Measurements from ENCODE around the gene GMPPB.

GMPPB gene

GRCh38 chr3:49674497-49674983 lies 49.2 kb downstream of the GMPPB start:
- FAIRE-seq = no peak
- DNase-seq (ENCODE audit: extremely low spot score, insufficient read length, low read depth) = no peak

GRCh38 chr3:49673715-49674496 lies 49.8 kb downstream of the GMPPB start, which contains the start of gene APEH:
Gene APEH, plus strand, starts transcription at chr3:49674351. Its CDS starts 51 bp downstream, at chr3:49674402.
- DNase-seq (ENCODE audit: extremely low spot score, insufficient read length, low read depth) (peak; percentile 95), FAIRE-seq (peak; percentile 100)

GRCh38 chr3:49673121-49673714 lies 50.5 kb downstream of the GMPPB start:
- no peak for DNase-seq (ENCODE audit: extremely low spot score, insufficient read length, low read depth)
- no peak for FAIRE-seq

DNA sequence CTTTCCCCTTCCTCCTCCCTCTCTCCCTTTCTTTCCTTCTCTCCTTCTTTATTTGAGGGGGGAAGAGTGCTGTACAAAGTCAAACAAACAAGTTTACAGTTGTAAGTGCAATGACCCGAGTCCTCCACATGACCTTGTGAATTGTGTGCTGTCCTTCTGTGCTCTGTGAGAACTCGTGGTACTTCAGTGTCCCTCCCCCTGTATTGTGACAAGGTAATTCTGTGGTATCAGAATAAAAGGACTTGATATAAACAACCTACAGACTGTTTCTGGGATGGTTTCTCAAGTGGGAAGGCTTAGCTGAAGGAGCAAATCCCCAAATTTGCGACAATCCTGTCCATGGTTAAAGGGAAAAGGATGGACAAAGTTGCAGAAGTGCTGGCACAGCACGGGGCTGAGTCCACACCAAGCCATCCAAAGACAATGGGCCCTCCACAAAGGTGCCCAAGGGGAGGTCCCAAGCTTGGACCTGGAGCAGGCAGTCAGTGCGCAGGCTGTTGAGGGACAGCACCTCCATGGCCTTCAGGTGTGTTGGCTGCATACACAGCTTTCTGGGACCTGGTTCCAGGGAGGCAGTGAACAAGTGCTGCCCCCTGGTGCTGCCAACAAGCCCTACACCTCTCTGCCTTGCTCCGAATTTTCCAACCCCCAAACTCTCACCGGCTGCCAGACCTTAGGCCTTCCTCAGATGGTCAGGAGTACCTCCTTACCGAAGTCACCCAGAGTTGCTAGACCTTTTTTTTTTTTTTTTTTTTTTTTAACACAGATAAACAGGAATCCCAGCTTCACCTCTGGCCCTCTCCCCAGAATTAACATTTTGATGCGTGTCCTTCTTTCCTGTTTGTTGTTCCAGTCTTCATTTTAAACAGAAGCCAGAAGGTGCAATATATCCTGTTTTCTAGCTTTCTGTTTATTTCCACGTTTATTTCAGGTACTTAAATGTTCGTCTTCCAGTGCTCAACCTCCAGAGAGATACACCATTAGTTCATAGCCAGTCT lies 52.2 kb downstream of the GMPPB start:
- DNase-seq (ENCODE audit: extremely low spot score, insufficient read length, low read depth) = peak; percentile 65
- peak; percentile 93 for FAIRE-seq

DNA sequence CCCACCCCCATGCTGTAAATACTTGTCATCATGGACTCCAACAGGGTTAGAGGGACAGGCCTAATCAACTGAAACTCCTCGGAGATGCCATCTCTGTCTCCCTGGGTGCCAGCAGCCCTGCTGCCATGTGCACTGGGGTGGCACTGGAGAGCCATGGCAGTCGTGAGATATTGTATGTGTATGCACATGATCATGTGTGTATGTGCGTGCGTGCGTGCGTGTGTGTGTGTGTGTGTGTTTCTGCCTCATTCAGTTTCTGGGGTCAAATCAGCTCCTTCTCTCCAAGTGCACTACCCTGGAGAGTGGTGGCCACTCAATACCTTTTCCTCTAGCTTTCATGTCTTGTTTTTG lies 52.8 kb downstream of the GMPPB start:
- no peak for DNase-seq (ENCODE audit: extremely low spot score, insufficient read length, low read depth)
- no peak for FAIRE-seq

Data from GM18507 (cell line).